Measurements from ENCODE around the gene KRT27.

GRCh38 chr17:40817103-40817682, 34.8 kb upstream of the KRT27 start:
- no peak for TF ChIP-seq CTCF (IDR thresholded peaks at IDR 0.05)
- TF ChIP-seq EP300 (IDR thresholded peaks at IDR 0.05), result no peak

All from stomach (tissue), 4 donors.